GM15510 (cell line): Measurements from ENCODE around the gene VAC14.

Source experiments
- POLR2A ChIP-seq: IDR thresholded peaks from 3 replicates; pipeline ENCODE4 v1.6.1; 2011; ENCODE audit warnings: borderline replicate concordance; ENCODE audit not compliant: insufficient read length; ENCODE audit errors: extremely low read depth

Gene VAC14

DNA sequence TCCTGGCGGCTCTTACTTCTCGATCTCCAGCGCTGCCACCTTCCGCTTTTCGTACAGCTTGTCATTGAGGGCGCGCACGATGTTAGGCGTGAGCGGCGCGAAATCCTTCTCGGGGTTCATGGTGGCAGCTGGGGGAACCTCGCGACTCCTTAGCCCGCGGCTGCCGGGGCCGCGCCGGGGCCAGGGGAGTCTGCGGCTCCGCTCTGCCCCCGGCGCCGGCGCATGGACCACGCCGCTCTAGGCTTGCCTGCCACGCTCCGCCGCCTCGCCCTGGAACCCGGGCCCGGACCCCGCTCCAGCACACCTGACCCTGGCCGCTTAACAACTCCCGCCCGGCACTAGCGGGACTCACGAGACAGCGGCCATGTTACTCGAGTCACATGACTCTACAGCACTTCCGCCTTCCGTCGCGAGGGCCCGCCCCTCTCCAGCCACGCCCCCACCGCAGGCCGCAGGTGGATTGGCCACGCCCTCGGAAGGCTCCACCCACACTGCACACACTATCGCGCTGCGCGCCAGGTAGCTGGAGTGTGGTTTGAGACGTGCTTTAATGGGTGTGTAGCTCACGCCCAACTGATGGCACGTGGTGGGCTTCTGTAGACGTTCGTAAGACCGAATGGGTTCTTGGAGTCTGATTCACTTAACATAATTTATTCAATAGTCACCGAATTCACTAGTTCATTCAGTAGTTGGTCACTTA lies at the start of gene VAC14:
Gene VAC14 (minus strand): TSS at position 378 of the 700 bp plus-strand sequence. CDS start 258 bp downstream, at position 120.
- peak; percentile 85 for TF ChIP-seq POLR2A

DNA sequence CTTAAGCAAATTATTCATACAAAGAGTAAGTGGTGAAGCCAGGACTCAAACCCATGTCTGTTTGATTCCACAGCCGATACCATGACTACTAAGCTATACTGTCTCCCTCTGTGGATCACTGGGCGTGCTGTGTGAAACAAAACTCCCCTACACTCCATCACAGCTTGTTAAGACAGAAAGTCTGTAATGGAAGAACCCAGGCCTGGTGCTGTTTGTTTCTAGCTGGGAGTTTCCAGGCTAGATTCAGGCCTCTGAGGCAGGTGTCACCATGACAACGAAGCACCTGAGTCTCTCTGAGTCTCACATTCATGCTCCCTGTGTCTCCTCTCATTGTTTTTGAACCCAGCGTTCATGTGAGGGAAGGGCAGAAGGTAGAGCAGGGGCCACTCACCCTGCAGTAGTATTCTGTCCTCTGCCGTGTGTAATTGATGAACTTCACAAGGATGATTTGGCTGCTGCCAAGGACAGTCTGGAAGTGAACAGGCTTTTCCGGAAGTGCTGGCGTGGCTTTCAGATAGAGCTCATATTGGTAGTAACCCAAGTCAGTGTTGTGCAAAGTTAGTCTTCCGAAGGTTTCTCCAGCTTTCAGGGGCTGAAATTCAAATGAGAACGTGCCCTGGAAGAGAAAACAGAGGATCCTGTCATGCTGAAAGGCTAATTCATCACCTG lies 8.6 kb upstream of the VAC14 start:
- no peak for TF ChIP-seq POLR2A

GRCh38 chr16:70808371-70808770 lies 7.4 kb upstream of the VAC14 start:
- no peak for TF ChIP-seq POLR2A

- TF ChIP-seq POLR2A: no peak
Measured at GRCh38 chr16:70805787-70806186, 4.8 kb upstream of the VAC14 start.

- no peak for TF ChIP-seq POLR2A
Measured at GRCh38 chr16:70805380-70805779, 4.4 kb upstream of the VAC14 start.

GRCh38 chr16:70804734-70805169 lies 3.8 kb upstream of the VAC14 start:
- TF ChIP-seq POLR2A: no peak

DNA sequence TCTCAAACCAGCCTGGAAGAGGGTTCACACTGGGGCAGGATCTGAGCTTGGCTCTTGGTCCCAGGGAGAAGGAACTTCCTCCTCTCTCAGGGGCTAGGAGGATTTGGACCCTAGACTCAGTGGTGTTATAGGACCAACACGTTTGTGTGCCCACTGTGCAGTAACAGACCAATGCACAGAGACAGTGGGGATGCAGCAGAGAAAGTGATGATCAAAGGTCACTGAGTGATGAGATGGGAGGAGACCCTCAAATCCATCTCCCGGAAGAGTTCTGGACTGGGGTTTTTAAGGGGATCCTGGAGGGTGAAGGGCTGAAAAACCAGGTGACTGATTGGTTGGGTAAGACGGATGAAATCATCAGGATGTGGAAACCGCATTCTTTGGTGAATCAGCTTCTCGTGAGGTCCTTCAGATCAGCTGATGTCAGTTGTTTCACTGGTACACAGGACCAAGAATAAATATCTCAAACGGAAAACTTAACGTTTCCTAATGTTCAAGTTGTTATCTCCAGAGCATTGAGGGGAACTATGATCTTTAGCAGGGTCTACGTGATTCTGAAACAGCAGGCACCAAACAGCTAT lies 3.3 kb upstream of the VAC14 start:
- no peak for TF ChIP-seq POLR2A

DNA sequence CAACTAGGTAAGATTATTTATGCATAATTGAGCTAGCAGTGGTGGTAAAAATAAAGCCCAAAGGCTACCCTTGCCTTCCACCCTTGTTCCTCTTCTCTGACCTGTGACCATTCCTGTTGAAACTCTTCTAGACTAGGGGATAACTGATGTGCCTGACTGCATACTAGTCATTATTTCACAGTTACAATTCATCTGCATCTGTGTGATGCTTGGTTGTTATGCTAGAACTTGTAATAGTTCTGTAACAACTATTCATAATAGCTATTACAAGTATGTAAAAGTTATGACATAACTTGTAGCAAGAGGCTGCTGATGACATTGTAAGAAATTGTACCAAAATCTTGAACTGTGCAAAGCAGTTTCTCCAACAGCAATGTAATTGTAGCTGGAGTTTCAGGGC lies 2.4 kb upstream of the VAC14 start:
- no peak for TF ChIP-seq POLR2A

DNA sequence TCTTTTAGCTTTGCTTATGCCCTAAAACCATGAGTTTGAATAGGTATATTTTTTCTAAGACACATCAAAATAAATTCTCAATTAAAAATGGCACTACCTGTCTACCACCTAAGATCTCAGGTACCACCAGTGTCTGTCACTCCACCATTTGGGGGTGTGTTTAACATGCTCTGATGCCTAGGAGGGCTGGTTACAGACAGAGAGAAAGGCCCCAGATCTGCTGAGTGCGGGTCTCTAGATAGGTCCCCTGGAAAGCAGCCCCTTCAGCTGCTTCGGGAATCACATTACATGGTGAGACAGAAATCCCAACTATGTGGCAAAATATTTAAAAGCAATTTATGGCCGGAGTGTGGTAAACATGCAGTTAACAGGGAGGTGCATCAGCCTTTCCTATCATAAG lies 653 bp upstream of the VAC14 start:
- TF ChIP-seq POLR2A: no peak

- no peak for TF ChIP-seq POLR2A
Measured at GRCh38 chr16:70800311-70800710, 647 bp downstream of the VAC14 start.

GRCh38 chr16:70796301-70796700 lies 4.7 kb downstream of the VAC14 start:
- TF ChIP-seq POLR2A: no peak

DNA sequence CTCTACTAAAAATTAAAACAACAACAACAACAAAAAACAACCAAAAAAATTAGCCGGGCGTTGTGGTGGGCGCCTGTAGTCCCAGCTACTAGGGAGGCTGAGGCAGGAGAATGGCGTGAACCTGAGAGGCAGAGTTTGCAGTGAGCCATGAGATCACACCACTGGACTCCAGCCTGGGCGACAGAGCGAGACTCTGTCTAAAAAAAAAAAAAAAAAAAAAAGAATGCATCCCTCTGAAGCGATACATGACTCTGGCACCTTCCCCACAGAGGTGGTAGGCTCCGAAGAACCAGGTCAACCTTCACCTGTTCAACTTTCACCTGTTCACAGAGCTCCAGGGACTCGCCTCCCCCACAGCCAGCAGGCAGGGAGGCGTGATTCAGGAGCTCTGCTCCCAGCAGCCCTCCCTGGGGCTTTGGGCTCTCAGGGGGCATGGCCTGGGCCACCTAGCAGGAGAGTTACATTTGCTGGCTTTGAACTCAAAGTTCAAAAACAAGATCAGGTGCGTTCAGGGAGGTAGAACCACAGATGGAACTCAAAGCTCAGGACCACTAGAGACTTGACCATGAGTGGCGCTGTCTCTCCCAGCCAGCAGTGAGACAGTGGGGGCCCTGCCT lies 5.6 kb downstream of the VAC14 start:
- TF ChIP-seq POLR2A: no peak

- TF ChIP-seq POLR2A: no peak
Measured at GRCh38 chr16:70793851-70794502, 7.0 kb downstream of the VAC14 start.

- no peak for TF ChIP-seq POLR2A
Measured at GRCh38 chr16:70790815-70791214, 10.1 kb downstream of the VAC14 start.
